Type B pancreatic cell (in vitro differentiated cells): ENCODE data around the gene KDM5B. TPM values are rescaled to one million over a fixed set of nuclear protein-coding genes. Genes with fewer than 3 reads are reported as not detected.

ENCODE experiments used
- DNase-seq: peaks from one replicate; pipeline ENCODE4 v3.0.0; 2021; ENCODE audit warnings: mixed read lengths; ENCODE audit not compliant: unreplicated experiment; ENCODE audit errors: extremely low spot score
- H3K27ac Mint-ChIP-seq: 2 replicates; pipeline ENCODE4 v1.8.0; 2021; ENCODE audit warnings: mild to moderate bottlenecking, mixed read lengths
- H3K27me3 Mint-ChIP-seq: 2 replicates; pipeline ENCODE4 v1.8.0; 2021; ENCODE audit warnings: mixed read lengths
- H3K36me3 Mint-ChIP-seq: 2 replicates; pipeline ENCODE4 v1.8.0; 2021; ENCODE audit warnings: mixed read lengths
- H3K4me1 Mint-ChIP-seq: one replicate; pipeline ENCODE4 v1.8.0; 2021; ENCODE audit warnings: mixed read lengths; ENCODE audit not compliant: unreplicated experiment
- H3K4me3 Mint-ChIP-seq: 2 replicates; pipeline ENCODE4 v1.8.0; 2021; ENCODE audit warnings: mild to moderate bottlenecking, mixed read lengths
- H3K9me3 Mint-ChIP-seq: 2 replicates; pipeline ENCODE4 v1.8.0; 2021; ENCODE audit warnings: mixed read lengths
- CTCF ChIP-seq: fragments of 200-600 bp; sonication (generic); conservative IDR thresholded peaks from 2 replicates; pipeline ENCODE4 v1.5.0; 2021; ENCODE audit warnings: antibody characterized with exemption, mild to moderate bottlenecking
- total RNA-seq: library from RNA; stranded (reverse); gene quantifications from 2 replicates; pipeline ENCODE4 v1.2.1, GENCODE V29; 2021; ENCODE audit warnings: low replicate concordance

Gene KDM5B
- total RNA-seq, 1 donor from 2014 or later: 165 TPM

GRCh38 chr1:202687370-202687769 is 120.9 kb downstream of the KDM5B start:
- Mint-ChIP-seq H3K36me3 (no peaks in the 10 kb centered on the region), H3K27ac (peak overlapping the region; percentile 8), H3K4me1 (peaks cover 4% of the 10 kb centered on the region), H3K4me3 (peak overlapping the region; percentile 57), H3K9me3 (no peaks in the 10 kb centered on the region), H3K27me3 (peaks cover 28% of the 10 kb centered on the region)
- no peak for TF ChIP-seq CTCF
- DNase-seq: no peak

- H3K9me3 Mint-ChIP-seq: no peaks in the 10 kb centered on the region
- peaks cover 4% of the 10 kb centered on the region for H3K4me1 Mint-ChIP-seq
- H3K27ac Mint-ChIP-seq: no peak overlapping the region
- H3K36me3 Mint-ChIP-seq: no peaks in the 10 kb centered on the region
- no peak overlapping the region for H3K4me3 Mint-ChIP-seq
- no peak for DNase-seq
- H3K27me3 Mint-ChIP-seq: peaks cover 24% of the 10 kb centered on the region
- no peak for TF ChIP-seq CTCF
These were observed 122.6 kb downstream of the KDM5B start for GRCh38 chr1:202685641-202686040.

GRCh38 chr1:202684716-202685115 is 123.5 kb downstream of the KDM5B start:
- Mint-ChIP-seq H3K4me1 (peaks cover 4% of the 10 kb centered on the region), H3K27me3 (peaks cover 15% of the 10 kb centered on the region), H3K27ac (no peak overlapping the region), H3K9me3 (no peaks in the 10 kb centered on the region), H3K36me3 (no peaks in the 10 kb centered on the region), H3K4me3 (no peak overlapping the region)
- no peak for DNase-seq
- no peak for TF ChIP-seq CTCF

GRCh38 chr1:202683029-202683428 is 125.2 kb downstream of the KDM5B start:
- no peak for DNase-seq
- Mint-ChIP-seq H3K36me3 (peaks cover 4% of the 10 kb centered on the region), H3K27ac (no peak overlapping the region), H3K9me3 (no peaks in the 10 kb centered on the region), H3K4me3 (no peak overlapping the region), H3K4me1 (peaks cover 4% of the 10 kb centered on the region), H3K27me3 (peaks cover 23% of the 10 kb centered on the region)
- no peak for TF ChIP-seq CTCF

- DNase-seq: no peak
- peaks cover 4% of the 10 kb centered on the region for H3K36me3 Mint-ChIP-seq
- no peak for TF ChIP-seq CTCF
- peaks cover 4% of the 10 kb centered on the region for H3K4me1 Mint-ChIP-seq
- no peak overlapping the region for H3K4me3 Mint-ChIP-seq
- H3K27me3 Mint-ChIP-seq: peaks cover 23% of the 10 kb centered on the region
- no peak overlapping the region for H3K27ac Mint-ChIP-seq
- H3K9me3 Mint-ChIP-seq: no peaks in the 10 kb centered on the region
These were observed 125.7 kb downstream of the KDM5B start for GRCh38 chr1:202682477-202682876.
